Karpas-422 (cell line): Measurements from ENCODE around the gene ANKRD7. TPM values are rescaled to one million over a fixed set of nuclear protein-coding genes. Genes with fewer than 3 reads are reported as not detected.

Experiments used
- DNase-seq: peaks from one replicate; pipeline ENCODE4 v3.0.0-alpha.2; 2015
- H2AFZ ChIP-seq: fragments of 200-600 bp; sonication (generic); 2 replicates; pipeline ENCODE4 v1.6.1; 2014; ENCODE audit warnings: antibody characterized with exemption, low read length, mixed read lengths
- H3K27ac ChIP-seq: fragments of 200-600 bp; sonication (generic); 2 replicates; pipeline ENCODE4 v1.5.1; 2014; ENCODE audit warnings: mild to moderate bottlenecking, low read length, moderate library complexity
- H3K27me3 ChIP-seq: fragments of 200-600 bp; sonication (generic); 2 replicates; pipeline ENCODE4 v1.6.1; 2014; ENCODE audit warnings: low read length, mixed read lengths
- H3K36me3 ChIP-seq: fragments of 200-600 bp; sonication (generic); 2 replicates; pipeline ENCODE4 v1.6.1; 2014; ENCODE audit warnings: low read length, mixed read lengths; ENCODE audit not compliant: insufficient read depth
- H3K4me1 ChIP-seq: fragments of 200-600 bp; sonication (generic); 2 replicates; pipeline ENCODE4 v1.6.1; 2014; ENCODE audit warnings: mild to moderate bottlenecking, low read length, mixed read lengths
- H3K4me2 ChIP-seq: fragments of 200-600 bp; sonication (generic); 2 replicates; pipeline ENCODE4 v1.6.1; 2014; ENCODE audit warnings: low read length, low read depth, mild to moderate bottlenecking; ENCODE audit not compliant: poor library complexity, severe bottlenecking
- H3K4me3 ChIP-seq: fragments of 200-600 bp; sonication (generic); 2 replicates; pipeline ENCODE4 v1.5.1; 2014; ENCODE audit warnings: mild to moderate bottlenecking, antibody characterized with exemption, low read length, mixed read lengths
- H3K79me2 ChIP-seq: fragments of 200-600 bp; sonication (generic); 2 replicates; pipeline ENCODE4 v1.6.1; 2014; ENCODE audit warnings: mild to moderate bottlenecking, low read length, mixed read lengths
- H3K9ac ChIP-seq: fragments of 200-600 bp; sonication (generic); 2 replicates; pipeline ENCODE4 v1.6.0; 2014; ENCODE audit warnings: low read length
- H3K9me2 ChIP-seq: fragments of 200-600 bp; sonication (generic), shearing (Covaris generic); replicated peaks from 2 replicates; pipeline ENCODE4 v1.6.0; 2014; ENCODE audit warnings: mild to moderate bottlenecking, low read length, moderate library complexity; ENCODE audit not compliant: insufficient read depth
- H3K9me3 ChIP-seq: fragments of 300-700, 200-600 bp; sonication (generic); 2 replicates; pipeline ENCODE4 v1.6.1; 2014; ENCODE audit warnings: low read length, mixed read lengths
- H4K20me1 ChIP-seq: fragments of 200-600 bp; sonication (generic); 2 replicates; pipeline ENCODE4 v1.6.1; 2014; ENCODE audit warnings: mild to moderate bottlenecking, antibody characterized with exemption, low read length, low read depth; ENCODE audit not compliant: insufficient read depth
- total RNA-seq: library from RNA; depleted of rRNA; stranded (reverse); fragments of >200 nt; shearing (Covaris generic); gene quantifications from 2 replicates; pipeline ENCODE4 v1.2.3, GENCODE V29; 2014; ENCODE audit warnings: low replicate concordance; rRNA removed

ANKRD7 gene, protein sequence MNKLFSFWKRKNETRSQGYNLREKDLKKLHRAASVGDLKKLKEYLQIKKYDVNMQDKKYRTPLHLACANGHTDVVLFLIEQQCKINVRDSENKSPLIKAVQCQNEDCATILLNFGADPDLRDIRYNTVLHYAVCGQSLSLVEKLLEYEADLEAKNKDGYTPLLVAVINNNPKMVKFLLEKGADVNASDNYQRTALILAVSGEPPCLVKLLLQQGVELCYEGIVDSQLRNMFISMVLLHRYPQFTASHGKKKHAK
- total RNA-seq, result 1.7 and 2.8 TPM in 2 replicates

GRCh38 chr7:118224521-118224920, at the start of gene ANKRD7:
TSS of gene ANKRD7 (plus strand) at chr7:118224704. CDS start at chr7:118224831, 127 bp downstream.
- H2AFZ ChIP-seq, result no peak within 1 kb of the TSS
- no peaks in the 10 kb centered on the region for H3K4me1 ChIP-seq
- no peaks in the 10 kb centered on the region for H4K20me1 ChIP-seq
- H3K9me2 ChIP-seq, result no peaks in the 10 kb centered on the region
- H3K9me3 ChIP-seq, result no peaks in the 10 kb centered on the region
- H3K4me2 ChIP-seq, result no peak within 1 kb of the TSS
- H3K36me3 ChIP-seq, result no peaks in the 10 kb centered on the region
- H3K27ac ChIP-seq, result no peak within 1 kb of the TSS
- no peaks in the 10 kb centered on the region for H3K27me3 ChIP-seq
- H3K9ac ChIP-seq, result no peak within 1 kb of the TSS
- no peak for DNase-seq
- no peak within 1 kb of the TSS for H3K4me3 ChIP-seq
- H3K79me2 ChIP-seq, result no peaks in the 10 kb centered on the region

DNA sequence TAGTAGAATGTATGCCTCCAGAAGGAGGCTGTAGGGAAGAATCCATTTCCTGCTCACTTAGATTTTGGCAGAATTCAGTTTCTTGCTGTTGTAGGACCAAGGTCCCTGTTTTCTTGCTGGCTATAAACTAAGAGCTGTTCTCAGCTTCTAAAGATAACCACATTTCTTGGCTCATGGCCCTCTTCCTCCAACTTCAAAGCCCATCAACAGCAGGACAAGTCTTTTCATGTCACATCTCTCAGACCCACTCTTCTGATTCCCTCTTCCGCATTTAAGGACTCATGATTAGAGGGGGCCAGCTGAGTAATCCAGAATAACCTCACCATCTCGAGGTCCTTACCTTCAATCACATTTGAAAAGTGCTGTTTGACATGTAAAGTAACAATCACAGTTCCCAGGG, 48.8 kb upstream of the ANKRD7 start:
- Histone ChIP-seq H2AFZ (no peak overlapping the region), H3K9me3 (no peaks in the 10 kb centered on the region), H3K79me2 (no peaks in the 10 kb centered on the region), H3K9me2 (no peaks in the 10 kb centered on the region), H3K4me1 (no peaks in the 10 kb centered on the region), H4K20me1 (no peaks in the 10 kb centered on the region), H3K36me3 (no peaks in the 10 kb centered on the region), H3K27me3 (no peaks in the 10 kb centered on the region), H3K9ac (no peak overlapping the region), H3K27ac (no peak overlapping the region), H3K4me3 (no peak overlapping the region), H3K4me2 (no peak overlapping the region)
- no peak for DNase-seq

GRCh38 chr7:118179191-118179590, 45.3 kb upstream of the ANKRD7 start:
- H3K9me3 ChIP-seq, result no peaks in the 10 kb centered on the region
- DNase-seq, result no peak
- H3K9me2 ChIP-seq, result no peaks in the 10 kb centered on the region
- no peak overlapping the region for H3K4me3 ChIP-seq
- no peaks in the 10 kb centered on the region for H4K20me1 ChIP-seq
- H2AFZ ChIP-seq, result no peak overlapping the region
- no peaks in the 10 kb centered on the region for H3K36me3 ChIP-seq
- peaks cover 7% of the 10 kb centered on the region for H3K4me1 ChIP-seq
- no peaks in the 10 kb centered on the region for H3K27me3 ChIP-seq
- H3K79me2 ChIP-seq, result peaks cover 11% of the 10 kb centered on the region
- H3K9ac ChIP-seq, result no peak overlapping the region
- H3K4me2 ChIP-seq, result no peak overlapping the region
- no peak overlapping the region for H3K27ac ChIP-seq

GRCh38 chr7:118182593-118183427, 41.7 kb upstream of the ANKRD7 start:
- Histone ChIP-seq H3K9me2 (no peaks in the 10 kb centered on the region), H3K4me2 (peak overlapping the region; percentile 87), H3K9me3 (no peaks in the 10 kb centered on the region), H3K4me1 (peaks cover 26% of the 10 kb centered on the region), H3K27me3 (no peaks in the 10 kb centered on the region), H3K79me2 (peaks cover 47% of the 10 kb centered on the region), H4K20me1 (no peaks in the 10 kb centered on the region), H3K4me3 (peak overlapping the region; percentile 80), H2AFZ (no peak overlapping the region), H3K27ac (peak overlapping the region; percentile 59; the same call in 1 of the 2 replicates), H3K9ac (peak overlapping the region; percentile 84), H3K36me3 (peaks cover 23% of the 10 kb centered on the region; the same call in 1 of the 2 replicates)
- no peak for DNase-seq

DNA sequence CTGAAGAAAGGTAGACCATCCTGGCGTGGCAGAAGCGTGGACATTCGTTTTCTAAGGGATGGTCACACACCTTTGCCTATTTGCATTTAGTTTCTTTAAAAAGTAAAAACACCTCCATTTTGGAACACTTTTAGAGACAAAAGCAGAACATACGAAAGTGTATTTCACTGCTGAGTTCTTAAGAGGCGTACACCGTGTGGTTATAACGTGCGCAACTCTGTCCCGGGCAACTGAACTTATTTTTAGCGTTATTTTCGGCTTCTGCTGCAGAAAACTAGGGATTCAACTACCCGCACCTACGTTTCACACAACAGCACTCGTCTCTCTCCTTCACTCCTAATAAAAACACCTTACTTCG, 41.1 kb upstream of the ANKRD7 start:
- H3K79me2 ChIP-seq, result peaks cover 52% of the 10 kb centered on the region
- peaks cover 26% of the 10 kb centered on the region for H3K4me1 ChIP-seq
- H3K27ac ChIP-seq, result peak overlapping the region; percentile 59
- H4K20me1 ChIP-seq, result no peaks in the 10 kb centered on the region; the same call in 1 of the 2 replicates
- peak overlapping the region; percentile 87 for H3K4me2 ChIP-seq
- peak overlapping the region; percentile 84 for H3K9ac ChIP-seq
- H3K4me3 ChIP-seq, result peak overlapping the region; percentile 80
- H3K9me3 ChIP-seq, result no peaks in the 10 kb centered on the region
- no peaks in the 10 kb centered on the region for H3K27me3 ChIP-seq
- H3K9me2 ChIP-seq, result no peaks in the 10 kb centered on the region
- H3K36me3 ChIP-seq, result peaks cover 29% of the 10 kb centered on the region; the same call in 1 of the 2 replicates
- peak; percentile 63 for DNase-seq
- H2AFZ ChIP-seq, result no peak overlapping the region

DNA sequence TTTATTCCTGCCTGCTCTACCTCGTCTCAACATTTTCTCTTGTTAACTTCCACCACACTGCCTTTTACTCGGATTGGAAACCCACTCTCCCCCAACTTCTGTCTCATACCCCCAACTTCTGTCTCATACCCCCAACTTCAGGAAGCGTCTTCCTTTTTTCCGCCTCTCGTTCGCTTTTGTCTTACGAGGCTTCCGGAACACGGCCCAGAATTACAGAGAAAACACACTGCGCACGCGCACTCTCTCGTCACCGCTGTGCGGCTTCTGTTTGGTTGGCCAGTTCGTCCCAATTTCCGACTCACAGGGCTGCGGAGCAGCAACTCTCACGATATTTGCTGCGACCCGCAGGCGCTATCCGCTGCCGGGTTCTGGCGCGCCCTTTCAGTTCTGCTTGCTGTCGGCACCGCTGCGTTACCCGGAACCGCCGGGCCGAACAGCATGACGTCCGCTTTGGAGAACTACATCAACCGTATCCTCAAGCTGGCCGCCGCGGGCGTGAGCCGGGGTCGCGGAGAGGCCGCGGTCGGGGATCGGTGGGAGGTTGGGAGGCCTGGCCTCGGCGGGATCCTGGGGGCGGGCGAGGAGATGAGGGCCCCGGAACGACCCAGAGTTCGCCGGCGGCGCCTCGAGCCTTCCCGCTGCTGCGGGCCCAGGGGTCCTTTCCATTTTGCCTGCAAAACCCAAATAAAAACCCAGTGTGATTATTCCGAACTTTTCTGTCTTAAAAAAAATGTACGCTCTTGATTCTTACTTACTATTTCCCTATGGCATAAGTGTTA, 40.5 kb upstream of the ANKRD7 start, which contains the start of gene LSM8:
Gene LSM8, plus strand, starts transcription at position 379 of the 779 bp plus-strand sequence. Its CDS starts 60 bp downstream, at position 439.
- Histone ChIP-seq H3K27ac (peak within 1 kb of the TSS; percentile 60), H2AFZ (no peak within 1 kb of the TSS; the same call in 1 of the 2 replicates), H3K79me2 (peaks cover 52% of the 10 kb centered on the region), H3K36me3 (peaks cover 33% of the 10 kb centered on the region; the same call in 1 of the 2 replicates), H3K27me3 (no peaks in the 10 kb centered on the region), H3K9ac (peak within 1 kb of the TSS; percentile 84), H3K4me1 (peaks cover 26% of the 10 kb centered on the region), H3K9me2 (no peaks in the 10 kb centered on the region), H3K9me3 (no peaks in the 10 kb centered on the region), H3K4me2 (peak within 1 kb of the TSS; percentile 87), H3K4me3 (peak within 1 kb of the TSS; percentile 80), H4K20me1 (no peaks in the 10 kb centered on the region; the same call in 1 of the 2 replicates)
- DNase-seq, result peak; percentile 99

DNA sequence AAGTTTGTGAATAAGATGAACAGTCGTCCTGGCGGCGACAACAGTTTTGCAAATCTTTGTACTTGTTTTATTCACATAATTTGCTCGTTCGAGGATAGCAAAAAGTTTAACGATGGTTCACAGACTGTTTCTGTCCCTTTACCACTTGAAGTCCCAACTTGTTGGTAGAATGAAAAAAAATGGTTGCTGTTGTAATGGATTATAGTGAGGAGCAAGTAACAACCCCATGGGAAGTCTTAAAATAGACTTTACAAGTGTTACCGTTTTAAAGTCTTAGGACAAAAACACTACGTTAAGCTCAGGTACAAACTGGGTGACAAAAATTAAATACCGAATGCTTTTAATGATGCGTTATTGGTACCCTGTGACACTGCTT, 40.0 kb upstream of the ANKRD7 start:
- peak overlapping the region; percentile 60 for H3K27ac ChIP-seq
- DNase-seq, result peak; percentile 59

More for the DNA sequence above, 40.0 kb upstream of the ANKRD7 start:
- Histone ChIP-seq H3K4me3 (peak overlapping the region; percentile 80), H3K79me2 (peaks cover 52% of the 10 kb centered on the region), H3K27me3 (no peaks in the 10 kb centered on the region), H2AFZ (no peak overlapping the region; the same call in 1 of the 2 replicates), H3K4me2 (peak overlapping the region; percentile 87), H3K9ac (peak overlapping the region; percentile 84), H3K4me1 (peaks cover 26% of the 10 kb centered on the region), H3K36me3 (peaks cover 33% of the 10 kb centered on the region; the same call in 1 of the 2 replicates), H4K20me1 (no peaks in the 10 kb centered on the region; the same call in 1 of the 2 replicates), H3K9me2 (no peaks in the 10 kb centered on the region), H3K9me3 (no peaks in the 10 kb centered on the region)
